Liver (tissue), 9 donors: ENCODE data around the gene NEK8. TPM values are rescaled to one million over a fixed set of nuclear protein-coding genes. Genes with fewer than 3 reads are reported as not detected.

Experiments
- DNase-seq: peaks from one replicate; pipeline ENCODE4 v3.0.0-alpha.2; 2017; ENCODE audit warnings: low spot score
- H3K27ac ChIP-seq, 2 donors: one replicate each; pipeline ENCODE4 v1.7.0; 2013; ENCODE audit warnings: inconsistent platforms in 2 of 2, low read length in 2 of 2, control low read depth in 1 of 2, low read depth in 1 of 2, mild to moderate bottlenecking in 1 of 2
- H3K27me3 ChIP-seq, 4 donors: one replicate each; pipeline versions ENCODE4 v1.6.1 to v1.7.0; 2013; ENCODE audit warnings: low read length in 3 of 4, inconsistent platforms in 1 of 4, mild to moderate bottlenecking in 1 of 4, moderate library complexity in 1 of 4; ENCODE audit not compliant: control insufficient read depth in 4 of 4, insufficient read depth in 4 of 4
- H3K36me3 ChIP-seq, 4 donors: one replicate each; pipeline versions ENCODE4 v1.6.1 to v1.7.0; 2013; ENCODE audit warnings: low read length in 3 of 4, mild to moderate bottlenecking in 3 of 4, low read depth in 1 of 4, moderate library complexity in 1 of 4; ENCODE audit not compliant: control insufficient read depth in 4 of 4, insufficient read depth in 3 of 4
- H3K4me1 ChIP-seq, 4 donors: one replicate each; pipeline versions ENCODE4 v1.6.1 to v1.7.0; 2013; ENCODE audit warnings: low read length in 3 of 4, mild to moderate bottlenecking in 3 of 4, moderate library complexity in 1 of 4; ENCODE audit not compliant: control insufficient read depth in 4 of 4, insufficient read depth in 4 of 4
- H3K4me3 ChIP-seq, 3 donors: one replicate each; pipeline versions ENCODE4 v1.6.1 to v1.7.0; 2013; ENCODE audit warnings: low read length in 3 of 3, control low read depth in 1 of 3, low read depth in 1 of 3, mild to moderate bottlenecking in 1 of 3
- H3K9ac ChIP-seq, 2 donors: one replicate each; pipeline ENCODE4 v1.7.0; 2013; ENCODE audit warnings: low read length in 2 of 2, mild to moderate bottlenecking in 2 of 2, moderate library complexity in 2 of 2, control low read depth in 1 of 2, low read depth in 1 of 2
- H3K9me3 ChIP-seq, 4 donors: one replicate each; pipeline versions ENCODE4 v1.6.1 to v1.7.0; 2013; ENCODE audit warnings: low read length in 3 of 4; ENCODE audit not compliant: control insufficient read depth in 4 of 4
- ATF3 ChIP-seq: IDR thresholded peaks from 2 replicates; pipeline ENCODE4 v1.6.1; 2016; ENCODE audit warnings: antibody characterized with exemption
- CTCF ChIP-seq: fragments of 150-350 bp; IDR thresholded peaks from 2 replicates; pipeline ENCODE4 v1.5.1; 2017; ENCODE audit warnings: improper control_type of control experiment, low read depth, low read length; ENCODE audit not compliant: missing input control
- EGR1 ChIP-seq, 2 donors: IDR thresholded peaks; 2 replicates each; pipeline ENCODE4 v1.6.1; 2016 to 2018; ENCODE audit warnings: antibody characterized with exemption in 2 of 2, low read depth in 2 of 2
- FOXA1 ChIP-seq: IDR thresholded peaks from 2 replicates; pipeline ENCODE4 v1.6.1; 2016; ENCODE audit warnings: antibody characterized with exemption
- FOXA2 ChIP-seq: IDR thresholded peaks from 2 replicates; pipeline ENCODE4 v1.6.1; 2016; ENCODE audit warnings: antibody characterized with exemption
- GABPA ChIP-seq, 2 donors: IDR thresholded peaks in 1 of 2; conservative IDR thresholded peaks in 1 of 2; 2 replicates each; pipeline ENCODE4 v1.6.1; 2016; ENCODE audit warnings: antibody characterized with exemption in 2 of 2, mild to moderate bottlenecking in 1 of 2, moderate library complexity in 1 of 2
- HNF4A ChIP-seq, 2 donors: conservative IDR thresholded peaks; 2 replicates each; pipeline ENCODE4 v1.6.1; 2016; ENCODE audit warnings: antibody characterized with exemption in 2 of 2, mild to moderate bottlenecking in 2 of 2
- HNF4G ChIP-seq: IDR thresholded peaks from 2 replicates; pipeline ENCODE4 v1.6.1; 2016; ENCODE audit warnings: antibody characterized with exemption
- JUND ChIP-seq, 2 donors: IDR thresholded peaks; 2 replicates each; pipeline ENCODE4 v1.6.1; 2016; ENCODE audit warnings: antibody characterized with exemption in 2 of 2
- MAX ChIP-seq: IDR thresholded peaks from 2 replicates; pipeline ENCODE4 v1.6.1; 2016; ENCODE audit warnings: antibody characterized with exemption
- NR2F2 ChIP-seq: IDR thresholded peaks from 2 replicates; pipeline ENCODE4 v1.6.1; 2016; ENCODE audit warnings: antibody characterized with exemption
- RAD21 ChIP-seq, 2 donors: IDR thresholded peaks; 2 replicates each; pipeline ENCODE4 v1.6.1; 2016; ENCODE audit warnings: antibody characterized with exemption in 2 of 2, mild to moderate bottlenecking in 2 of 2
- REST ChIP-seq: IDR thresholded peaks from 2 replicates; pipeline ENCODE4 v1.6.1; 2016; ENCODE audit warnings: antibody characterized with exemption, mild to moderate bottlenecking
- RXRA ChIP-seq, 2 donors: IDR thresholded peaks; 2 replicates each; pipeline ENCODE4 v1.6.1; 2017 to 2018; ENCODE audit warnings: antibody characterized with exemption in 2 of 2, mild to moderate bottlenecking in 1 of 2
- SP1 ChIP-seq: IDR thresholded peaks from 2 replicates; pipeline ENCODE4 v1.6.1; 2018; ENCODE audit warnings: antibody characterized with exemption, mild to moderate bottlenecking
- YY1 ChIP-seq: IDR thresholded peaks from 2 replicates; pipeline ENCODE4 v1.6.1; 2016; ENCODE audit warnings: antibody characterized with exemption, mild to moderate bottlenecking
- ZBTB33 ChIP-seq: IDR thresholded peaks from 2 replicates; pipeline ENCODE4 v1.6.1; 2016; ENCODE audit warnings: antibody characterized with exemption
- WGBS: extraction: QIAGEN DNeasy Blood & Tissue Kit; methylation state at CpG from one replicate; pipeline ENCODE4 v1.1.7; 2013; 5-methylcytosine and 5-hydroxymethylcytosine counted together
- polyA plus RNA-seq, 2 donors: library from polyadenylated mRNA; stranded (reverse) in 1 of 2; unstranded in 1 of 2; fragments of 200-250 nt in 1 of 2; fragments of >200 nt in 1 of 2; fragmentation: Nextera tagmentation in 1 of 2; extraction: Ambion mirVana in 1 of 2; gene quantifications; one replicate each; pipeline versions ENCODE4 v1.2.1 to v1.2.3, GENCODE V29; 2013 to 2015
- total RNA-seq, 2 donors: library from RNA; depleted of rRNA; stranded (reverse); fragments of >200 nt; gene quantifications; one replicate each; pipeline ENCODE4 v1.2.3, GENCODE V29; 2014
- donor health status: healthy.
- donor health status: healthy.
- donor health status: healthy.
- donor health status: healthy.
- donor health status: healthy.

NEK8 gene
- total and polyA plus RNA-seq, 4 donors, result 1.7 to 7.8 (median 4.5) TPM

GRCh38 chr17:28760601-28761562, 32.3 kb downstream of the NEK8 start (continued):
- no peak for TF ChIP-seq REST
- no peak for TF ChIP-seq FOXA1

- Histone ChIP-seq H3K4me3 (no peak overlapping the region), H3K9me3 (no peaks in the 10 kb centered on the region), H3K27me3 (no peaks in the 10 kb centered on the region), H3K36me3 (peaks cover 7 to 25% (median 11%) of the 10 kb centered on the region in 4 donors), H3K27ac (no peak overlapping the region), H3K4me1 (peaks cover 0 to 11% (median 7%) of the 10 kb centered on the region in 4 donors), H3K9ac (no peak overlapping the region)
- no peak for DNase-seq
- TF ChIP-seq RAD21 (IDR thresholded peaks at IDR 0.05) (no peak), JUND (IDR thresholded peaks at IDR 0.05) (no peak), SP1 (no peak), FOXA2 (no peak), HNF4G (no peak), ZBTB33 (no peak), NR2F2 (no peak), YY1 (no peak), ATF3 (no peak), FOXA1 (no peak), HNF4A (conservative IDR thresholded peaks at IDR 0.05) (no peak), CTCF (no peak), GABPA (IDR thresholded peaks at IDR 0.05 in 1 of 2, conservative IDR thresholded peaks at IDR 0.05 in 1 of 2) (no peak), RXRA (IDR thresholded peaks at IDR 0.05) (no peak), EGR1 (IDR thresholded peaks at IDR 0.05; ENCODE audit: low read depth in 2 of 2) (no peak), MAX (no peak), REST (no peak)
- 91% methylated on average over 1 of the region's 1 CpG for WGBS
These were observed 34.7 kb downstream of the NEK8 start for GRCh38 chr17:28763137-28763799.
